HS-5 (cell line): ENCODE results near the gene CYREN.
"Not testable (repeated sequence)": the region's sequence is repeated elsewhere in the genome, so short reads cannot be mapped to it uniquely, and the experiment has no call there.

Source experiments
- DNase-seq: peaks from one replicate; pipeline ENCODE4 v3.0.0-alpha.2; 2012; ENCODE audit warnings: low read depth

CYREN gene

GRCh38 chr7:135159359-135160085, 11.0 kb downstream of the CYREN start:
- DNase-seq = no peak

DNA sequence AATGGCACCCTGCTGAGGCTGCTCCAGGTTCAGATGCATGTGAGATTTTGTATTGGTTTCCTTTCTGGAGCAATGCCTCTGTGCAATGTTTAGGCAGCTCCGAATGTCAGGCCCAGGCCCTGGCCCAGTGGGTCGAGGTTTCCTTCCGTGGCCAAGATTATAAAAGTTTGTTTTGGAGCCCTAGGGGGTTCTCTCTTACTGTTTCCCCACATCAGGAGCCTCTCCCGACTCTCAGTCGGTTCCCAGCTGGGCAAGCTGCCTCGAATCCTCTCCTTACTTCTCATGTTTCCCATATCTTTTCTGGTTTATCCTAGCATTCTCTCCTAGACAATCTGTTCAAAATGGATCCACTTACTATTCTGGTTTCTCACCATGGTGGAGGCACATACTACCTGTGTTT, 11.6 kb downstream of the CYREN start:
- no peak for DNase-seq

- no peak for DNase-seq
Observed at GRCh38 chr7:135158141-135158655, 12.3 kb downstream of the CYREN start.

GRCh38 chr7:135156290-135156689, 14.2 kb downstream of the CYREN start:
- no peak for DNase-seq

DNA sequence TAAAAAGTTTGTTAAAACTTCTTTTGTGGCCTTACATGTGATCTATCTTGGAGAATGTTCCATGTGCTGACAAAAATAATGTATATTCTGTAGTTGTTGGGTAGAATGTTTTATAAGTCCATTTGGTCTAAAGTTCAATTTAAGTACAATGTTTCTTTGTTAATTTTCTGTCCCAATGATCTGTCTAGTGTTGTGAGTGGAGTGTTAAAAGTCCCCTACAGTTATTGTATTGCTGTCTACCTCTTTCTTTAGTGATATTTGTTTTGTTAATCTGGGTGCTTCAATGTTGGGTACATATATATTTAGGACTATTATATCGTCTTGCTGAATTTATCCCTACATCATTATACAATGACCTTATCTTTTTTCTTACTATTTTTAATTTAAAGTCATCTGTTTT, 15.8 kb downstream of the CYREN start:
- DNase-seq = no peak

DNA sequence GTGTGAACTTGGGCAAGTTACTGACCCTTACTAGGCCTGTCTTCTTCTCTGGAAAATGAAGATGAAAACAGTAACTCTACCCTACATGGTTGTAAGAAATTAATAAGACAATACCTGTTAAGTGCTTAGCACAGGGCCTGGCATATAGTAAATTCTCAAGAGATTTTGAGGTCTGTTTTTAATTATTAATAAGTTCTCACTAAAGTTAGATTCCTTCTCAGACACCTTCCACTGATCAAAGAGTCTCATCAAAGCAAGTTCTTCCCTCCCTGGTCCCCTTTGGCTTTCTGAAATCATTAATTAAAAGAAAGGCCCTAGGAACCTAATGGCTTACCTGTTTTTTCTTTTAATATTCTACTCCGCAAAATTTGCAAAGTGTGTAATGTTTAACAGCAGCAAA, 18.1 kb downstream of the CYREN start:
- DNase-seq = no peak

DNA sequence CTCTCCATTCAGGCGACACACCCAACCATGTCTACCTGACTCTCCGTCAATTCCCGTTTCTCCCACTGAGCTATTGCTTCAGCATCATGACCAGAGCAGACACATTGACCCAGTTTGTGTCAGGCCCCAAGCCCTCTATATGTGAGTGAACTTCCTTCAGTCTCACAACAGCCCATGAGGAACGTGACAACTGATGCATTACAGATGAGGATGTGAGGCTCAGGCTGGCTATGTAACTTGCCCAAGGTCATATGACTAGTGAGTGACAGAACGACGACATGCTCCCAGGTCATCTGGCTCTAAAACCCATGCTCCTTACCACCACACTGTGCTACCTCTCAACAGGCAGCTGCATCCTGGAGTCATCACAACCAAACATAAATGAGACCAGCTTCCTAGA, 19.0 kb downstream of the CYREN start:
- DNase-seq = no peak

GRCh38 chr7:135151132-135151531, 19.4 kb downstream of the CYREN start:
- DNase-seq = no peak

GRCh38 chr7:135150072-135150782, 20.3 kb downstream of the CYREN start:
- no peak for DNase-seq

- no peak for DNase-seq
Observed at GRCh38 chr7:135147899-135148721, 22.4 kb downstream of the CYREN start, which contains the start of gene TMEM140. Gene TMEM140, plus strand, starts transcription at chr7:135148072. Its CDS starts 16,370 bp downstream, at chr7:135164442.

DNA sequence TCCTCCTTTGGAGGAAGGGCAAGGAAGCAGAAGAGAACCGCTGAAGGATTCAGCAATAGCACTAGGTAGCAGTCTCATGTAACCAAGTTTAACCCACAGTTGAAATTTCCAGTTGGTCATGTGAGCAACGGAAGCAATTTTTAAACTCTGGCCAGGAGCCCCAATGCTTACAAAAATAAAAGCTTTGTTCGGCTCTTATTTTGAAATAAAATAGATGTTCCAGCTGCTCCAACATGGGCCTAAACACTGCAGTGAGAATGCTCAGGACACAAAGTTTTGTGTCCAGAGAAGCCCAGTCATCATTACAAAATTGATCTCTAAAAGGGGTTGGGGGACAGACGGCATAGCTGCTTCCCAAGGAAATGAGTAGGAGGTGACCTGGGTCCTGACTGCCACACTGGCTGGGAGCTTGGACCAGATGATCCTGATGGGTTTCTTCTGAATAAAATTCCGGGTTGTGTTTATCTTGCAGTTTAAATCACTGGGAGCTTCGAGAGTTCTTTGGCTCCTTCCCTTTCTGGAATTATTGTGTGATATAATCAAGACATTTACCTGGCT, 23.1 kb downstream of the CYREN start:
- no peak for DNase-seq

GRCh38 chr7:135143885-135144668, 26.4 kb downstream of the CYREN start:
- DNase-seq = no peak

DNA sequence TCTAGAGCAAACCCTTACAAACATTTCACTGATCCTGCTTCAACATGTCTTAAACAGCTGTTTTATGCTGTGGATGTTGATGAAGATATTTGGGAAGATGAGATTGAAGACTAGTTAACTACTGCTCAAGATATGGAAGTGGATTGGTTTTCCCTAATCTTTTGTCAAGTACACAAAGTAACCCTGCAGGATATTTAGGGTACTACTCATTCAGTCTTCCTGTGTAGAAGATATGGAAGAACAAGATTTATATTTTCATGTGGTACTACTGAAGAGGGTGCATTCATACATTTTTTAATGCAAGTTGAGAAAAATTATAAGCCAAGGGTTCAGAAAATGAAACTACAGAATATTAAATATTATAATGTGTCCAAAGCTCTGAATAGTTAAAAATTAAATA, 40.9 kb downstream of the CYREN start:
- DNase-seq = no peak

DNA sequence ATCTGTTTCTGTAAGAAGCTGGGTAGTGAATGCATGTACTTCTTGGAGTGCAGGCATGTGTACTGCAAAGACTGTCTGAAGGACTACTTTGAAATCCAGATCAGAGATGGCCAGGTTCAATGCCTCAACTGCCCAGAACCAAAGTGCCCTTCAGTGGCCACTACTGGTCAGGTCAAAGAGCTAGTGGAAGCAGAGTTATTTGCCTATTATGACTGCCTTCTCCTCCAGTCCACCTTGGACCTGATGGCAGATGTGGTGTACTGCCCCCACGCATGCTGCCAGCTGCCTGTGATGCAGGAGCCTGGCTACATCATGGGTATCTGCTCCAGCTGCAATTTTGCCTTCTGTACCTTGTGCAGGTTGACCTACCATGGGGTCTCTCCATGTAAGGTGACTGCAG, 41.6 kb downstream of the CYREN start:
- no peak for DNase-seq

DNA sequence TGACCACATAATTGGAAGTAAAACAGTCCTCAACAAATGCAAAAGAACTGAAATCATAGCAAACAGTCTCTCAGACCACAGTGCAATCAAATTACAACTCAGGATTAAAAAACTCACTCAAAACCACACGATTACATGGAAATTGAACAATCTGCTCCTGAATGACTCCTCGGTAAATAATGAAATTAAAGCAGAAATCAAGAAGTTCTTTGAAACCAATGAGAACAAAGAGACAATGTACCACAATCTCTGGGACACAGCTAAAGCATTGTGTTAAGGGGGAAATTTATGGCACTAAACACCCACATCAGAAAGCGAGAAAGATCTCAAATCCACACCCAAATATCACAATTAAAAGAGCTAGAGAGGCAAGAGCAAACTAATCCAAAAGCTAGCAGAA, 45.9 kb downstream of the CYREN start:
- DNase-seq = not testable (repeated sequence)

- DNase-seq = no peak
Observed at GRCh38 chr7:135121868-135122267, 48.6 kb downstream of the CYREN start.

GRCh38 chr7:135117096-135117495, 53.4 kb downstream of the CYREN start:
- no peak for DNase-seq
